Activated T-helper 2 cell treated with anti-CD3 and anti-CD28 coated beads, Interferon-gamma antibody, Interleukin-2, Interleukin-4, amounts not matched to agents 10 μg/mL and 5 μg/mL and 100 μg/mL, durations not matched to agents 14 hours and 24 hours and 36 hours (primary cell): ENCODE measurements around the gene C21orf58. TPM values are rescaled to one million over a fixed set of nuclear protein-coding genes. Genes with fewer than 3 reads are reported as not detected.

Experiments used
- DNase-seq: peaks from one replicate; pipeline ENCODE4 v3.0.0; 2021; ENCODE audit warnings: low spot score
- H3K27ac Mint-ChIP-seq: one replicate; pipeline ENCODE4 v1.8.0; 2021; ENCODE audit warnings: mixed read lengths
- H3K27me3 Mint-ChIP-seq: one replicate; pipeline ENCODE4 v1.8.0; 2021; ENCODE audit warnings: low read depth, mixed read lengths
- H3K36me3 Mint-ChIP-seq: one replicate; pipeline ENCODE4 v1.8.0; 2021; ENCODE audit warnings: low read depth, mixed read lengths
- H3K4me1 Mint-ChIP-seq: one replicate; pipeline ENCODE4 v1.8.0; 2021; ENCODE audit warnings: low read depth, mixed read lengths
- H3K4me3 Mint-ChIP-seq: one replicate; pipeline ENCODE4 v1.8.0; 2021; ENCODE audit warnings: low read depth, mild to moderate bottlenecking, moderate library complexity, mixed read lengths
- H3K9me3 Mint-ChIP-seq: one replicate; pipeline ENCODE4 v1.8.0; 2021; ENCODE audit warnings: mixed read lengths
- intact Hi-C: fragments of 100-400 bp; cut with micrococcal nuclease; formaldehyde crosslinking; loops from one replicate; pipeline ENCODE4 v1.15.1; 2023
- total RNA-seq: library from RNA; stranded (reverse); gene quantifications from 2 replicates; pipeline ENCODE4 v1.2.3, GENCODE V29; 2022

C21orf58 gene
- total RNA-seq, 1 donor from 2014 or later = 32.8 TPM

DNA sequence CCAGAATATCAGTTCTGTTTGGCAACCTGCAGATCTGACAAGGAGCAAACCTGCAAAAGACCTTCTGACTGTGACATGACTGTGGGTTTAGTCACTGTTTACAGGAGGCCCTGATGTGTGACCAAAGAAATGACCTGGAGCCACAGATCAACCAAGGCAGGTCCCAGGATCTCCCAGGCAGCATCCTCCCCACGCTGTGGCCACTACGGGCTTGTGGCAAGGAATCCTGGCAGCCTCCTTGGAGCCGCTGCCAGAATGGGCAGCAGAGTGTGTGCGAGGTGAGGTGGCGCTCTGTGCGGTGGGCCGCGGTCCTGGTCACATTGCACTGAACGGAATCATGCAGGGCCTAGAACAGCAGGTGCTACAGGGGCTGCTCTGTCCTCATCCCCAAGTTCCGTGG lies 54.2 kb downstream of the C21orf58 start:
- H3K36me3 Mint-ChIP-seq = peaks cover 65% of the 10 kb centered on the region

DNA sequence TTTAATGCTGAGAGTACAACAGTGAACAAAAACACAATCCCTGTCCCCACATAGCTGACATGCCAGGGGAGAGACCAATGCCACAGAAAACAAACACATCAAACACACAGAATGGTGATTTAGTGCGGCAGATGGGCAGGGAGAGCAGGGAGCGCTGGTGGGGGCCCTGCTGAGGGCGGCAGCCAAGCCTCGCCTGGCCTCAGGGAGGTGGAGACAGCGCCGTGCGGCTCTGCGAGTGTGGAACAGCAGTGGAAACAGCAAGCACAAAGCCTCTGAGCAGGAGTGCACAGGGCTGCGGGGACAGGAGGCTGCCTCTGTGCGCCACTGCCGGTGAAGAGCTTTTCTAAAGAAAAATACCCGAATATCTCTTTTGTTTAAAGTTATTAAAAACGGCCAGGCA lies 55.3 kb downstream of the C21orf58 start:
- Mint-ChIP-seq H3K9me3 (no peaks in the 10 kb centered on the region), H3K4me3 (no peak overlapping the region), H3K27ac (no peak overlapping the region), H3K4me1 (no peaks in the 10 kb centered on the region), H3K27me3 (no peaks in the 10 kb centered on the region), H3K36me3 (peaks cover 61% of the 10 kb centered on the region)
- no peak for DNase-seq
- intact Hi-C loops = no loop called here

More for the DNA sequence above, 54.2 kb downstream of the C21orf58 start:
- Mint-ChIP-seq H3K4me1 (no peaks in the 10 kb centered on the region), H3K4me3 (no peak overlapping the region), H3K27me3 (no peaks in the 10 kb centered on the region), H3K27ac (no peak overlapping the region), H3K9me3 (no peaks in the 10 kb centered on the region)
- intact Hi-C loops = no loop called here
- no peak for DNase-seq

DNA sequence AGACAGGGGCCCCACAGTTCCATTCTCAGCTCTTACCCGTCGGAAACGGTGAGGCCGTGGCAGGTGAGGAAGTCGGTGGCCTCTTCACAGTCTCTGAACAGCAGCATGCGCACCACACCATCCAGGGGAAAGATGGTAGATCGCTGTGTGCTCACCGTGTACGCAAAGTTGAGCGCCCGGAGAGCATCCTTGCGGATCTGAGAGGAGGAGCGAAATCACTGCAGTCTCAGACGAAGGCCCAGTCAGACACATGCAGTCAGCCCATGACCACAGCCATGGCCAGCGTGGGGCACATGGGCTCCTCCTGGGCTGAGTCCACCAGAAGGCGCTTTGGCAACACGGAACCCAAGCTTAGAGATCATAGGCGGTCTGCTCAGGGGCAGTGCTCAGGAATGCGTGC lies 56.7 kb downstream of the C21orf58 start:
- intact Hi-C loops = no loop called here
- no peak overlapping the region for H3K27ac Mint-ChIP-seq
- peaks cover 58% of the 10 kb centered on the region for H3K36me3 Mint-ChIP-seq
- H3K27me3 Mint-ChIP-seq = no peaks in the 10 kb centered on the region
- DNase-seq = no peak
- H3K4me3 Mint-ChIP-seq = no peak overlapping the region
- no peaks in the 10 kb centered on the region for H3K9me3 Mint-ChIP-seq
- no peaks in the 10 kb centered on the region for H3K4me1 Mint-ChIP-seq

DNA sequence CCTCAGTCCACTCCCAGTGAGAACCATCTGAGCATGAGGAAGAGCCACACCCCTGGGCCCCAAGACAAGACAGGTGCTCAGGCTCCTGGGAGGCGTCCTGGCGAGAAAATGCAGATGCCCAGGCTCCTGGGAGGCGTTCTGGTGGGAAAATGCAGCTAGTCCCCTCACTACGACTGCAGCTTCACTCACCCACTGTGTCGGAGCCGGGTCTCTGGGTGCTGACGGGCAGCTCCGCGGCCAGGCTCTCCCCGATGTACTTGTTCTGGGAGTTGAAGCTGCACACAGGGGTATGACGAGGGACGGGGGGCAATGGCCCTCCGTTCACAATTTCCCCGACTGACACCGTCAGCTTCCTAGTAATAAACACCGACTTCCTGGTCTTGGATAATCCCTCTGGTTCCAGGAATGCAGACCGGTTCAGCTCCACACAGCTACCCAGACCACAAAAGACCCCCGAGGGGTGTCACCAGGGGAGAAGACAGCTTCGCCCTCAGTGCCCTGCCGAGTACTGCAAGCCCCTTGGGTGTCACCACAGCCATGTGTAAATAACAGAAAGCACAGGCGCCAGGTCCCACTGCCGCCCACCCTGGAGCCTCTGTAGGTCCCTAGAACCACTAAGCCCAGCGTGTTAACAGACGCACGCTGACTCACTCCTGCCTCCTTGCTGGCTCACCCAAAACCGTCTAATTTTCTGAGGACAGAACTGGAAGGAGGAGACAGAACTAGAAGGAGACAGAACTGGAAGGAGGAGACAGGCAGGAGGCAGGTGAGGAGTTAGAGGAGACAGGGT lies 57.7 kb downstream of the C21orf58 start:
- Mint-ChIP-seq H3K4me3 (no peak overlapping the region), H3K9me3 (no peaks in the 10 kb centered on the region), H3K36me3 (peaks cover 61% of the 10 kb centered on the region), H3K4me1 (no peaks in the 10 kb centered on the region), H3K27me3 (no peaks in the 10 kb centered on the region), H3K27ac (no peak overlapping the region)
- intact Hi-C loops = no loop called here
- DNase-seq = no peak

DNA sequence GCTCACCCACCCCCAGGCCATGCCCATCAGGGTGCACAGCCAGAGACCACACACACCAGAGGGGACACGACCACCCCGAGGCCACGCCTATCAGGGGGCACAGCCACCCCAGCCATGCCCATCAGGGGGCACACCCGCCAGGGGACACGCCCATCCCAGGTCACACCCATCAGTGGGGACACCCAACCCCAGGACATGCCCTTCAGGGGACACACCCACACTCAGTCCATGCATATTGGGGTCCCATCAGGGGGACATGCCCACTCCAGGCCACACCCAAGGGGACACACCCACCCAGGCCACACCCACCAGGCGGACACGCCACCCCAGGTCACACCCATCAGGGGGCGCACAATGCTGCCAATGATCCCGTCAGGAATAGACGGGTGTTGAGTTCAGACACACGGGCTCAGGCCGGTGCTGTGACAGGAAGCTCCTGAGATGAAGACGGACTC lies 59.0 kb downstream of the C21orf58 start:
- intact Hi-C loops = no loop called here
- Mint-ChIP-seq H3K36me3 (peaks cover 58% of the 10 kb centered on the region), H3K27ac (no peak overlapping the region), H3K9me3 (no peaks in the 10 kb centered on the region), H3K4me3 (no peak overlapping the region), H3K4me1 (no peaks in the 10 kb centered on the region), H3K27me3 (no peaks in the 10 kb centered on the region)
- DNase-seq = no peak

DNA sequence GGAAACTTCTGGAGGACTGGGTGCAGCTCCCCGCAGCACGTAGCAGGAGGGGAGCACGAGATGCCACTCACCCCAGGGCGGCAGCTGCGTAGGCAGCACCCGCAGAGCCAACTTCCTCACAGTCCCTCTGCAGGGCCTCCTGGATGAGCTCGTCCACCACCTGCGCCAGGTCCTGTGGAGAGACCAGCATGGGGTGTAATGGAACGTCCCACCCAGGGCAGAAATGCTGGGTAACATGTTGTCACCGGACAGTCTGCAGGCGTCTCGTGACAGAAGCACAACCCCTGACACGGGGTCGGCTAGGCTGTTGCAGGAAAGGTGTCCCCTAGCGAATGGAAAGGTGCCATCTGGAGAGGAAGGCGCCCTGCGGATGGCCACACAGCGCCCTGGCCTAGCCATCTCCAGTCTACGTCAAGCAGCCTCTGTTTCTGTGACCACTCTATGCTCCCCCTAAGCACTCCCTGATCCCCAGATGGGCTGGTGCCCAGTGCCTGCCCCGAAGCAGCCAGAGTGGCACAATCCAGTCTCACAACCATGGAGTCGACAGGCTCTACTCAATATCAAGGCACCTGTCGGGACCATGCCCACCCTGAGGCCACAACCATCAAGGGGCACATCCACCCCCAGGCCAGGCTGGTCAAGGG lies 59.5 kb downstream of the C21orf58 start:
- H3K36me3 Mint-ChIP-seq = peaks cover 57% of the 10 kb centered on the region
- no peaks in the 10 kb centered on the region for H3K4me1 Mint-ChIP-seq
- no peaks in the 10 kb centered on the region for H3K27me3 Mint-ChIP-seq
- no peak overlapping the region for H3K4me3 Mint-ChIP-seq
- no peak for DNase-seq
- H3K9me3 Mint-ChIP-seq = no peaks in the 10 kb centered on the region
- no peak overlapping the region for H3K27ac Mint-ChIP-seq
- intact Hi-C loops = no loop called here

DNA sequence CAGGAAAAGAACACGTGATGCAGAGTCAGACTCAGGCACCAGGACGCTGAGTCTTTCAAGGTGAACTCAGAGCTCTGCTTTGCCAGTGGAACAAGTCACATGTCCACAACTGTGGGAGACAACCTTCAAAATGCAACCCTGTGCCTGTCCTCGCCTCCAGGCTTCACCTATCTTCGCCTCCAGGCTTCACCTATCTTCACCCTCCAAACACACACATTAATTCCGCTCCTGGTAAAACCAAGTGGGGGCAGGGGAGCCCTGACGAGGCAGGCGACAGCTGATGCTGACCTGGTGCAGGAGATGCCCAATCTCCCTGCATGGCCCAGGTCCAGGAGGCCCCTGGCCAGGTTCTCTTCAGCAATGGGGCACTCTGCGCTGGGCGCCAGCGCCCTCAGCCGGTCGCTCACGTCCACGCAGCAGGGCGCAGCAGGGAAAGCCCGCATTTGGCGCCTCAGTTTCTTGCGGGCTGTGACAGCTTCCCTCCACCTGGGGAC lies 67.1 kb downstream of the C21orf58 start:
- intact Hi-C loops = no loop called here
- Mint-ChIP-seq H3K27me3 (no peaks in the 10 kb centered on the region), H3K36me3 (peaks cover 75% of the 10 kb centered on the region), H3K27ac (no peak overlapping the region), H3K4me3 (no peak overlapping the region), H3K9me3 (no peaks in the 10 kb centered on the region), H3K4me1 (peaks cover 15% of the 10 kb centered on the region)
- no peak for DNase-seq

DNA sequence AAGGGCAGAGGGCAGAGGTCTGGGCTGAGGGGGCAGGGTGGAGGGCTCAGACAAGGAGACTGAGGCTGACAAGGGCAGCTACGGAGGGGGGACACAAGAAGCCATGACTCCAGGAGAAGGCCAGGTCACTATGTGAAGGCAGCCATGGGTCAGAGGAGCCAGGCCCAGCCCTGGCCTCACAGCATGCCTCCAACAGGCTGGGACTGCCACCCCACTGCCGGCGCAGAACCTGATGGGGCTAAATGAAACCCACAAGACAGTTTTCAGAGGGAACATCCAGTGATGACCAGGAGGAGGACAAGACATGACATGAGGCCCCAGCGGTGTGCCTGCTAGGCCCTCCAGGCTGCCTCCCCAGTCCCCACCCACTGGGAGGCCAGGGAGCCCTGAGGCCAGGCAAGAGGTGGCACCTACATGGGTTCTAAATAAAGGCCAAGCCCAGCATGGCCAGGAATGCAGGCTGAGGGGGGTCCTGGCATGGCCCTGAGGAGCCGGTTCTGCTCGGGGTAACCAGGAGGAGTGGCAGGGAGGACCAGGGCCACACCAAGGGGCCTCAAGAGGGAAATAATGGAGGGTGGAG lies 67.8 kb downstream of the C21orf58 start:
- H3K27me3 Mint-ChIP-seq = no peaks in the 10 kb centered on the region
- no peaks in the 10 kb centered on the region for H3K9me3 Mint-ChIP-seq
- no peak for DNase-seq
- peaks cover 15% of the 10 kb centered on the region for H3K4me1 Mint-ChIP-seq
- no peak overlapping the region for H3K27ac Mint-ChIP-seq
- intact Hi-C loops = no loop called here
- no peak overlapping the region for H3K4me3 Mint-ChIP-seq
- peaks cover 75% of the 10 kb centered on the region for H3K36me3 Mint-ChIP-seq

DNA sequence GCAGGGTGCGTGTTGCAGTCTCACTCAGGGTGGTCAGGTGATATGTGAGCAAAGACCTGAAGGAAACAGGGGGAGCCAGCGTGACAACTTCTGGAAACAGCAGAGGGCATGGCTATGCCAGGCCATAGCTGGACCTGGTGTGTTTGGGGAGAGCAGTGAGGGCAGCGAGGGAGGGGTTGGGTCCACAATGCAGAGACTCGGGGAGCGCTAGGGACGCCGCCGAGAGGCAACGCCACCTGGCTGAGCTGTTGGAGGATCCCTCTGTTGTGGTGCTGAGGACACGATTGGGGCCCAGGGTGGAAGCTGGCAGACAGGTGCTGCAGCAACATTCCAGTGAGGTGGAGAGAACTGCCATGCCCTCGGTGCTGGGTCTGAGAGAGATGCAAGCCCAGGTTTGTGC lies 68.5 kb downstream of the C21orf58 start:
- DNase-seq = no peak
- Mint-ChIP-seq H3K27ac (peak overlapping the region; percentile 36), H3K4me3 (no peak overlapping the region), H3K9me3 (no peaks in the 10 kb centered on the region), H3K27me3 (no peaks in the 10 kb centered on the region), H3K4me1 (peaks cover 22% of the 10 kb centered on the region), H3K36me3 (peaks cover 78% of the 10 kb centered on the region)
- intact Hi-C loops = no loop called here

DNA sequence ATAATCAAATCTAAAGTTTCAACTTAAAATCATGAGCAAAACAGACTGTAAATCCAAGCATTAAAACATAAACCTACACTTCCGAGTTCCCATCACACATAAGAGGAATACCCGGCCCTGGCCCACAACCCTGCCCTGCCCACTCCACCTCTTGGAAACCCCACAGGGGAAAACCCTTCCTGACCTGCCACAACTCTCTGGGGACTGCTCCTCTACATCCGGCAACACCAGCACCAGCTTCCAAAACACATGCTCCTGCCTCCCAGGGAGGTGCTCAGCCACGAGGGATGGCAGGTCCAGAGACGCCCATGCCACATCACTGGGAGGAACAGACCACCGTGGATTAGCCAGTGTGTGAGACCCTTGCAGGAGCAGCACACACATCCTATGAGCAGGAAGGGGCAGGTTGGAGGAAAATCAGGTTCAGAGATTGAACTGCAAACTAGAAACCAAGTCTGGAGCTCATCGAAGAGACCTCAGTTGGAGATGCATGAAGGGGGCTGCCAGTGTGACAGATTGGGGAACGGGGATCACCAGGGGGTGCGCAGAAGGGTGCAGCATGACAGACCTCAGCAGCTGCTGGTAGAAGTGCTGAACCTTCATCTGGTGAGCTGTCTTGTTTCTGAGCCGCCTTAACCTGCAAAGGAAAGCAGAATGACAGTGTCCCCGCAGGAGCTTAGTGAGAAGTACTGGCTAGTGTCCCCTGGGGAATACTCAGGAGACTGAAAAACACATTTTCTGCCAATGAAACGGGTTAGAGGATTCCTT lies 69.3 kb downstream of the C21orf58 start:
- peak overlapping the region; percentile 85 for H3K27ac Mint-ChIP-seq
- no peaks in the 10 kb centered on the region for H3K27me3 Mint-ChIP-seq
- H3K4me1 Mint-ChIP-seq = peaks cover 26% of the 10 kb centered on the region
- intact Hi-C loops = no loop called here
- no peak for DNase-seq
- peaks cover 86% of the 10 kb centered on the region for H3K36me3 Mint-ChIP-seq
- no peaks in the 10 kb centered on the region for H3K9me3 Mint-ChIP-seq
- H3K4me3 Mint-ChIP-seq = peak overlapping the region; percentile 18

DNA sequence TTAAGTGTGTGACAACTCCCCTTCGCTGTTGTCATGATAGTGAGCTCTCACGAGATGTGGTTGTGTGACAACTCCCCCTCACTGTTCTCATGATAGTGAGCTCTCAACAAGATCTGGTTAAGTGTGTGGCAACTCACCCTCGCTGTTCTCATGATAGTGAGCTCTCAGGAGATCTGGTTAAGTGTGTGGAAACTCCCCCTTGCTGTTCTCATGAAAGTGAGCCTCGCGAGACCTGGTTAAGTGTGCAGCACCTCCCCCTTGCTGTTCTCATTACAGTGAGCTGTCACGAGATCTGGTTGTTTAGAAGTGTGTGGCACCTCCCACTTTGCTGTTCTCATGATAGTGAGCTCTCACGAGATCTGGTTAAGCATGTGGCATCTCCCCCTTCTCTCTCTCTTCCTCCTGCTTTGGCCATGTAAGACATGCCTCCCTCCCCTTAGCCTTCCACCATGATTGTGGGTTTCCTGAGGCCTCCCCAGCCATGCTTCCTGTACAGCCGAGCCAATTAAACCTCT lies 70.0 kb downstream of the C21orf58 start:
- peak; percentile 63 for DNase-seq
- Mint-ChIP-seq H3K27me3 (no peaks in the 10 kb centered on the region), H3K9me3 (no peaks in the 10 kb centered on the region), H3K4me3 (peak overlapping the region; percentile 46), H3K36me3 (peaks cover 85% of the 10 kb centered on the region), H3K27ac (peak overlapping the region; percentile 85), H3K4me1 (peaks cover 26% of the 10 kb centered on the region)
- intact Hi-C loops = no loop called here

DNA sequence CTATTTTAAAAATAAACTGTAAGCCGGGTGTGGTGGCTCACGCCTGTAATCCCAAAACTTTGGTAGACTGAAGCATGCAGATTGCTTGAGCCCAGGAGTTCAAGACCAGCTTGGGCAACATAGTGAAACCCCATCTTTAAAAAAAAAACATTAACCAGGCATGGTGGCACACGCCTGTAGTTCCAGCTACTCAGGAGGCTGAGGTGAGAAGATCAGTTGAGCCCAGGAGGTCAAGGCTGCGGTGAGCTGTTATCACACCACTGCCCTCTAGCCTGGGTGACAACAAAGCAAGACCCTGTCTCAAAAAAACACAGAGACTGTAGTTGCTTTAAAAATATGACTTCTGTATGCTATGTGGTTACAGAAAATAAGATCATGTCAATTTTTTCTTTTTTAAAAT lies 70.8 kb downstream of the C21orf58 start:
- DNase-seq = no peak
- peaks cover 26% of the 10 kb centered on the region for H3K4me1 Mint-ChIP-seq
- H3K27me3 Mint-ChIP-seq = no peaks in the 10 kb centered on the region
- H3K36me3 Mint-ChIP-seq = peaks cover 87% of the 10 kb centered on the region
- H3K27ac Mint-ChIP-seq = no peak overlapping the region
- H3K9me3 Mint-ChIP-seq = no peaks in the 10 kb centered on the region
- no peak overlapping the region for H3K4me3 Mint-ChIP-seq
- intact Hi-C loops = no loop called here
